HG02885 (cell line): ENCODE data around the gene GDAP2.

Experiments used
- ATAC-seq: cut with Tn5 transposase; IDR thresholded peaks from one replicate; pipeline ENCODE4 v1.9.1; 2021; ENCODE audit warnings: mild to moderate bottlenecking; ENCODE audit not compliant: unreplicated experiment, poor library complexity

The GDAP2 gene

GRCh38 chr1:117815926-117816325 lies 113.5 kb downstream of the GDAP2 start:
- no peak for ATAC-seq

DNA sequence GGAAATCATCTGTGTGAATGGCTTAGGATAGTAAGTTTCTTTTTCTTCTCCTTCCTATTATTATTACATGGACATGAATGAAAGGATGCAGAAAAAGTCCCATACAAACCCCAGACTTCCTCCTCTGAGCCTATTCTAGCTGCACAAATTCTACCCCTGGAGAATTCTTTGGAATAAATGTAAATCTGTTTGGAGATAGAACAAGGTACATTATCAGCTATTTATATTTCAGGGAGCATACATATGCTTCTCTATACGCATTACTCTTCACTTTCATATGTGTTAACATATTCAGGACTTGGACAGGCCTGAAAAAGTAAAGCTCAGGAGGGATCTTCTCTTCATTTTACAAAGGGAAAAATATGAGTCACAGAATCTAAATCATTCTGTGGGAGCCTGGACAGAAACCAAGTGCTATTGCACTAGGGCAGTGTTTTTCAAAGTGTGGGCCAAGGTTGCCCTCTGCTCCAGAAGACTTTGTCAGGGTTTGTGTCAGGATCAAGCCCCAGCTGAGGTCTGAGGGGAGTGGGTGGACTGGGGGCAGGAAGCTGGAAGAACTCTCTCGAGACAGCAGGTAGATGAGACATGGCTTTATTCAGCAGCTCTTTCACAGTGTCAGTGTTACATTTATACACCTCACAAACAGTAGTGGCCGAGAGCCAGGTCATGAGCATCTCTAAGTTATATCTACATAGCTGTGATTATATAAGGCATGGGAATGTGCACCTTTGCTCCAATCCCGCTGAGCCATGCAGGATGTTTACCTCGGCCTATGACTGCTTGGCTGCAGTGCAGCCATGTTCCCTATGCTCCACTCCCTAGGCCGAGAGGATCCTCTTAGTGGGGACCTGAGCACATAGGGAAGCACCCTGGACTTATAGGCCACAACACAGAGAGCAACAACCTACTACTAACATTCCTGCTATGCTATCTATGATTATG lies 114.3 kb downstream of the GDAP2 start:
- no peak for ATAC-seq
